ENCODE results near the gene SGMS1.

DNA sequence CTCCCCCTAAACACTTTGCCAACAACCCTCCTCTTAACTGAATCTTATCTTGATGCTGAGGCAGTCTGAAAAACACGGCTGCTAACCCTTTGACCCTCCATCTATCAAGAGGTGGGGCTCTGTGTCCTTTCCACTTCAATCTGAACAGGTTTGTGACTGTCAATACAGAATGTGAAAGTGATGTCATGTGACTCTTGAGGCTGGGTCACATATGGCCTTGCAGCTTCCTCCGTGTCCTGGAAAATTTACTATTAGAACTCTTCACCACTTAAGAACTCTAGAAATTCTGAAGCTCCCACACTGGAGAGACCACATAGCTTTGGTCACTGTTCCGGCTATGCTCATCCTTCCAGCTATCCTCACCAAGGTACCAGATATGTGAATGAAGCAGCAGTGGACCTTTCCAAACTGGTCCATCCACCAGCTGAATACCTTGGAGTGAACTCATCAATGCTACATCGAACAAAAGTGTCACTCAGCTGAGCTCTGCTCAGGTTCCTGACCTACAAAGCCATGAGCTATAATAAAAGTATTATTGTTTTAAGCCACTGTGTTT lies 341.7 kb downstream of the SGMS1 start:
- TF ChIP-seq, protein P1, sequence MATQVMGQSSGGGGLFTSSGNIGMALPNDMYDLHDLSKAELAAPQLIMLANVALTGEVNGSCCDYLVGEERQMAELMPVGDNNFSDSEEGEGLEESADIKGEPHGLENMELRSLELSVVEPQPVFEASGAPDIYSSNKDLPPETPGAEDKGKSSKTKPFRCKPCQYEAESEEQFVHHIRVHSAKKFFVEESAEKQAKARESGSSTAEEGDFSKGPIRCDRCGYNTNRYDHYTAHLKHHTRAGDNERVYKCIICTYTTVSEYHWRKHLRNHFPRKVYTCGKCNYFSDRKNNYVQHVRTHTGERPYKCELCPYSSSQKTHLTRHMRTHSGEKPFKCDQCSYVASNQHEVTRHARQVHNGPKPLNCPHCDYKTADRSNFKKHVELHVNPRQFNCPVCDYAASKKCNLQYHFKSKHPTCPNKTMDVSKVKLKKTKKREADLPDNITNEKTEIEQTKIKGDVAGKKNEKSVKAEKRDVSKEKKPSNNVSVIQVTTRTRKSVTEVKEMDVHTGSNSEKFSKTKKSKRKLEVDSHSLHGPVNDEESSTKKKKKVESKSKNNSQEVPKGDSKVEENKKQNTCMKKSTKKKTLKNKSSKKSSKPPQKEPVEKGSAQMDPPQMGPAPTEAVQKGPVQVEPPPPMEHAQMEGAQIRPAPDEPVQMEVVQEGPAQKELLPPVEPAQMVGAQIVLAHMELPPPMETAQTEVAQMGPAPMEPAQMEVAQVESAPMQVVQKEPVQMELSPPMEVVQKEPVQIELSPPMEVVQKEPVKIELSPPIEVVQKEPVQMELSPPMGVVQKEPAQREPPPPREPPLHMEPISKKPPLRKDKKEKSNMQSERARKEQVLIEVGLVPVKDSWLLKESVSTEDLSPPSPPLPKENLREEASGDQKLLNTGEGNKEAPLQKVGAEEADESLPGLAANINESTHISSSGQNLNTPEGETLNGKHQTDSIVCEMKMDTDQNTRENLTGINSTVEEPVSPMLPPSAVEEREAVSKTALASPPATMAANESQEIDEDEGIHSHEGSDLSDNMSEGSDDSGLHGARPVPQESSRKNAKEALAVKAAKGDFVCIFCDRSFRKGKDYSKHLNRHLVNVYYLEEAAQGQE (IDR thresholded peaks at IDR 0.05; ENCODE audit: insufficient read depth in 1 of 2, low read depth in 2 of 2, low read length in 2 of 2): no peak
- TF ChIP-seq POLR2AphosphoS5 (IDR thresholded peaks at IDR 0.05; ENCODE audit: low read depth, low read length): no peak
